Ishikawa (cell line): ENCODE results near the gene CACNG4.

Source experiments
- CEBPB ChIP-seq: IDR thresholded peaks from 2 replicates; pipeline ENCODE4 v1.6.1; 2012
- CREB1 ChIP-seq: IDR thresholded peaks from 2 replicates; pipeline ENCODE4 v1.6.1; 2012; ENCODE audit warnings: low read depth
- EP300 ChIP-seq: IDR thresholded peaks from 2 replicates; pipeline ENCODE4 v1.6.1; 2012; ENCODE audit warnings: borderline replicate concordance
- FOXM1 ChIP-seq: IDR thresholded peaks from 2 replicates; pipeline ENCODE4 v1.6.1; 2012; ENCODE audit warnings: low read depth, borderline replicate concordance
- MAX ChIP-seq: IDR thresholded peaks from 2 replicates; pipeline ENCODE4 v1.6.1; 2012
- NFIC ChIP-seq: IDR thresholded peaks from 2 replicates; pipeline ENCODE4 v1.6.1; 2012
- RAD21 ChIP-seq: IDR thresholded peaks from 2 replicates; pipeline ENCODE4 v1.6.1; 2012; ENCODE audit warnings: low read depth
- REST ChIP-seq: IDR thresholded peaks from 2 replicates; pipeline ENCODE4 v1.6.1; 2012; ENCODE audit warnings: low read depth, mild to moderate bottlenecking
- TAF1 ChIP-seq: IDR thresholded peaks from 2 replicates; pipeline ENCODE4 v1.6.1; 2012; ENCODE audit warnings: low read depth, mild to moderate bottlenecking
- TEAD4 ChIP-seq: IDR thresholded peaks from 2 replicates; pipeline ENCODE4 v1.6.1; 2012
- USF1 ChIP-seq: IDR thresholded peaks from 2 replicates; pipeline ENCODE4 v1.6.1; 2012
- YY1 ChIP-seq: IDR thresholded peaks from 2 replicates; pipeline ENCODE4 v1.6.1; 2012; ENCODE audit warnings: low read depth

- no peak for TF ChIP-seq YY1
- no peak for TF ChIP-seq REST
- no peak for TF ChIP-seq RAD21
- no peak for TF ChIP-seq TEAD4
- TF ChIP-seq CEBPB: no peak
- no peak for TF ChIP-seq MAX
- no peak for TF ChIP-seq NFIC
- no peak for TF ChIP-seq TAF1
- no peak for TF ChIP-seq CREB1
- TF ChIP-seq USF1: no peak
- no peak for TF ChIP-seq EP300
- no peak for TF ChIP-seq FOXM1
These were observed 10.9 kb upstream of the CACNG4 start for GRCh38 chr17:66953630-66954020.
